ENCODE measurements around the gene IL1RAP. TPM values are rescaled to one million over a fixed set of nuclear protein-coding genes. Genes with fewer than 3 reads are reported as not detected.

IL1RAP gene, protein sequence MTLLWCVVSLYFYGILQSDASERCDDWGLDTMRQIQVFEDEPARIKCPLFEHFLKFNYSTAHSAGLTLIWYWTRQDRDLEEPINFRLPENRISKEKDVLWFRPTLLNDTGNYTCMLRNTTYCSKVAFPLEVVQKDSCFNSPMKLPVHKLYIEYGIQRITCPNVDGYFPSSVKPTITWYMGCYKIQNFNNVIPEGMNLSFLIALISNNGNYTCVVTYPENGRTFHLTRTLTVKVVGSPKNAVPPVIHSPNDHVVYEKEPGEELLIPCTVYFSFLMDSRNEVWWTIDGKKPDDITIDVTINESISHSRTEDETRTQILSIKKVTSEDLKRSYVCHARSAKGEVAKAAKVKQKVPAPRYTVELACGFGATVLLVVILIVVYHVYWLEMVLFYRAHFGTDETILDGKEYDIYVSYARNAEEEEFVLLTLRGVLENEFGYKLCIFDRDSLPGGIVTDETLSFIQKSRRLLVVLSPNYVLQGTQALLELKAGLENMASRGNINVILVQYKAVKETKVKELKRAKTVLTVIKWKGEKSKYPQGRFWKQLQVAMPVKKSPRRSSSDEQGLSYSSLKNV
- total RNA-seq: 13.7 and 22.1 TPM in 2 replicates

GRCh38 chr3:190513409-190514370 lies at the start of gene IL1RAP:
TSS of gene IL1RAP (plus strand) at chr3:190514085. CDS start at chr3:190564290, 50,205 bp downstream.

Other genes with a start within 250 kb of the IL1RAP start
- 0.26 and 2.7 TPM in 2 replicates for gene CLDN1, start 191.6 kb upstream of the IL1RAP start, total RNA-seq
- not detected in 2 replicates for gene CLDN16, start 125.9 kb upstream of the IL1RAP start, total RNA-seq
- gene TMEM207, start 64.2 kb upstream of the IL1RAP start, total RNA-seq: not detected in 2 replicates

Measured in articular chondrocyte of knee joint (primary cell).